Ureter (tissue), 1 donor: ENCODE measurements around the gene QRFPR. TPM values are rescaled to one million over a fixed set of nuclear protein-coding genes. Genes with fewer than 3 reads are reported as not detected.
"Not testable (repeated sequence)": the region's sequence is repeated elsewhere in the genome, so short reads cannot be mapped to it uniquely, and the experiment has no call there.

Source experiments
- DNase-seq: peaks from one replicate; pipeline ENCODE4 v3.0.0-alpha.2; 2020; ENCODE audit warnings: low spot score
- total RNA-seq: library from RNA; stranded (reverse); gene quantifications from one replicate; pipeline ENCODE4 v1.2.4, GENCODE V29; 2023
- donor health status: DM: yes; HTN: yes; CAD: no.

QRFPR gene
- total RNA-seq, 1 donor from 2014 or later: 0.21 TPM

GRCh38 chr4:121339824-121340223, 41.0 kb downstream of the QRFPR start:
- no peak for DNase-seq

GRCh38 chr4:121339307-121339706, 41.5 kb downstream of the QRFPR start:
- DNase-seq: no peak

- DNase-seq: no peak
Measured at GRCh38 chr4:121338518-121338917, 42.3 kb downstream of the QRFPR start.

- DNase-seq: no peak
Measured at GRCh38 chr4:121336706-121337105, 44.1 kb downstream of the QRFPR start.

- DNase-seq: no peak
Measured at GRCh38 chr4:121330180-121330665, 50.6 kb downstream of the QRFPR start.

- no peak for DNase-seq
Measured at GRCh38 chr4:121326597-121326996, 54.2 kb downstream of the QRFPR start.

GRCh38 chr4:121324331-121324730, 56.5 kb downstream of the QRFPR start:
- DNase-seq: no peak

- DNase-seq: no peak
Measured at GRCh38 chr4:121321466-121321865, 59.4 kb downstream of the QRFPR start.

- no peak for DNase-seq
Measured at GRCh38 chr4:121316091-121316490, 64.7 kb downstream of the QRFPR start.

- not testable (repeated sequence) for DNase-seq
Measured at GRCh38 chr4:121313430-121313829, 67.4 kb downstream of the QRFPR start.

- no peak for DNase-seq
Measured at GRCh38 chr4:121308828-121309227, 72.0 kb downstream of the QRFPR start.

- DNase-seq: no peak
Measured at GRCh38 chr4:121308328-121308663, 72.5 kb downstream of the QRFPR start.

GRCh38 chr4:121307445-121308327, 73.1 kb downstream of the QRFPR start:
- no peak for DNase-seq

- no peak for DNase-seq
Measured at GRCh38 chr4:121306931-121307330, 73.9 kb downstream of the QRFPR start.

- DNase-seq: no peak
Measured at GRCh38 chr4:121304893-121305292, 75.9 kb downstream of the QRFPR start.

- no peak for DNase-seq
Measured at GRCh38 chr4:121299367-121299766, 81.5 kb downstream of the QRFPR start.

- no peak for DNase-seq
Measured at GRCh38 chr4:121283319-121283718, 97.5 kb downstream of the QRFPR start.

- DNase-seq: no peak
Measured at GRCh38 chr4:121280425-121280824, 100.4 kb downstream of the QRFPR start.

- DNase-seq: no peak
Measured at GRCh38 chr4:121278811-121279368, 101.9 kb downstream of the QRFPR start.
